ENCODE measurements around the gene NUP42. TPM values are rescaled to one million over a fixed set of nuclear protein-coding genes. Genes with fewer than 3 reads are reported as not detected.

The NUP42 gene
- total and polyA plus RNA-seq, 10 of the 15 experiments (the other 5 are each of a cell fraction or from before 2014, with no cell fraction given), result 48.6 to 124 (median 74.3) TPM

DNA sequence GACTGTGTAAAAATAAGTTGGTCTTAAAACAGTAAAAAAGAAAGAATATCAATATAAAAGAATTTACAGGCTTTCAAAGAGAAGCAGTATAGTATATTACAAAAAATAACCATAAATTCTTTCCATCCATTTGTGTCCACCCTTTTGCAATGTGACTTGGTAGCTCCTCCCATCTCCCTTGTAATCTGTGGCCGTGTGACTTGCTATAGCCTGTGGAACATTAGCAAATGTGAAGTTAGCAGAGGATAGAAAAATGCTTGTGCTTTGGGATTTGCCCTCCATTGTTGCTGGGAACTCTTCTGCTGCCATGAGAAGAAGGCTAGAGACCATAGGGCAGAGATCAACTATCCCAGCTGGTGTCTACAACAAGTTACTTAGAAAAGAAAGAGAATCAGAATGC, 46.1 kb upstream of the NUP42 start:
- no peaks in the 10 kb centered on the region for H3K9me3 ChIP-seq (replicated peaks; ENCODE audit: control insufficient read depth, insufficient read depth, low read length)
- CTCF ChIA-PET, result interaction anchor here (0.7 to 1.1 kb wide), 3 partner anchors 12 to 50 kb away, joined by 3 to 4 read pairs (median 3); no protein-coding TSS in a partner anchor
- intact Hi-C loops (cut with micrococcal nuclease; ENCODE audit: unreplicated experiment) (no loop called here), in situ Hi-C loops (cut with MboI) (no loop called here)
- no peak overlapping the region for H3K9ac ChIP-seq (ENCODE audit: control insufficient read depth, insufficient read depth, low read length)
- no peaks in the 10 kb centered on the region for H3K79me2 ChIP-seq (ENCODE audit: control insufficient read depth, insufficient read depth, low read length)
- TF ChIP-seq BMI1 (IDR thresholded peaks at IDR 0.05; ENCODE audit: borderline replicate concordance), result no peak
- no peak for TF ChIP-seq ZNF687 (IDR thresholded peaks at IDR 0.05)
- TF ChIP-seq, protein P1, sequence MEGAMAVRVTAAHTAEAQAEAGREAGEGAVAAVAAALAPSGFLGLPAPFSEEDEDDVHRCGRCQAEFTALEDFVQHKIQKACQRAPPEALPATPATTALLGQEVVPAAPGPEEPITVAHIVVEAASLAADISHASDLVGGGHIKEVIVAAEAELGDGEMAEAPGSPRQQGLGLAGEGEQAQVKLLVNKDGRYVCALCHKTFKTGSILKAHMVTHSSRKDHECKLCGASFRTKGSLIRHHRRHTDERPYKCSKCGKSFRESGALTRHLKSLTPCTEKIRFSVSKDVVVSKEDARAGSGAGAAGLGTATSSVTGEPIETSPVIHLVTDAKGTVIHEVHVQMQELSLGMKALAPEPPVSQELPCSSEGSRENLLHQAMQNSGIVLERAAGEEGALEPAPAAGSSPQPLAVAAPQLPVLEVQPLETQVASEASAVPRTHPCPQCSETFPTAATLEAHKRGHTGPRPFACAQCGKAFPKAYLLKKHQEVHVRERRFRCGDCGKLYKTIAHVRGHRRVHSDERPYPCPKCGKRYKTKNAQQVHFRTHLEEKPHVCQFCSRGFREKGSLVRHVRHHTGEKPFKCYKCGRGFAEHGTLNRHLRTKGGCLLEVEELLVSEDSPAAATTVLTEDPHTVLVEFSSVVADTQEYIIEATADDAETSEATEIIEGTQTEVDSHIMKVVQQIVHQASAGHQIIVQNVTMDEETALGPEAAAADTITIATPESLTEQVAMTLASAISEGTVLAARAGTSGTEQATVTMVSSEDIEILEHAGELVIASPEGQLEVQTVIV (IDR thresholded peaks at IDR 0.05; ENCODE audit: borderline replicate concordance, partially characterized antibody), result no peak
- TF ChIP-seq RELA (IDR thresholded peaks at IDR 0.05; ENCODE audit: borderline replicate concordance, partially characterized antibody), result no peak
- TF ChIP-seq, protein P2, sequence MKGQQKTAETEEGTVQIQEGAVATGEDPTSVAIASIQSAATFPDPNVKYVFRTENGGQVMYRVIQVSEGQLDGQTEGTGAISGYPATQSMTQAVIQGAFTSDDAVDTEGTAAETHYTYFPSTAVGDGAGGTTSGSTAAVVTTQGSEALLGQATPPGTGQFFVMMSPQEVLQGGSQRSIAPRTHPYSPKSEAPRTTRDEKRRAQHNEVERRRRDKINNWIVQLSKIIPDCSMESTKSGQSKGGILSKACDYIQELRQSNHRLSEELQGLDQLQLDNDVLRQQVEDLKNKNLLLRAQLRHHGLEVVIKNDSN (IDR thresholded peaks at IDR 0.05; ENCODE audit: borderline replicate concordance, extremely low read length, insufficient read depth, low read depth, low read length), result no peak
- TF ChIP-seq POU2F2 (IDR thresholded peaks at IDR 0.05; ENCODE audit: borderline replicate concordance, low read depth, low read length), result no peak
- TF ChIP-seq TARDBP (IDR thresholded peaks at IDR 0.05; ENCODE audit: borderline replicate concordance), result no peak
- no peak for TF ChIP-seq ATF7 (IDR thresholded peaks at IDR 0.05; ENCODE audit: low read depth)
- TF ChIP-seq NFYB (IDR thresholded peaks at IDR 0.05; ENCODE audit: insufficient read depth, low read depth, low read length), result no peak
- TF ChIP-seq YY1 (IDR thresholded peaks at IDR 0.05; ENCODE audit: low read depth, low read length), result no peak
- TF ChIP-seq EZH2 (IDR thresholded peaks at IDR 0.05; ENCODE audit: borderline replicate concordance, control insufficient read depth, low read depth, low read length), result no peak
- no peak for TF ChIP-seq RAD21 (IDR thresholded peaks at IDR 0.05; ENCODE audit: insufficient read depth, low read depth, low read length)
- TF ChIP-seq CREM (IDR thresholded peaks at IDR 0.05; ENCODE audit: low read depth), result no peak
- TF ChIP-seq SMAD1 (IDR thresholded peaks at IDR 0.05; ENCODE audit: low read depth, partially characterized antibody), result no peak
- TF ChIP-seq MYB (IDR thresholded peaks at IDR 0.05; ENCODE audit: borderline replicate concordance, low read depth, low read length), result no peak
- POLR2A ChIA-PET, result interaction anchor here (1.1 kb wide), 1 partner anchor 29 kb away, joined by 3 read pairs; no protein-coding TSS in a partner anchor
- no peak overlapping the region for H3K4me2 ChIP-seq (ENCODE audit: control insufficient read depth, insufficient read depth)
- DNase-seq (ENCODE audit: low read depth, low spot score) (no peak), ATAC-seq (no peak), FAIRE-seq (no peak)
- no TSS peak for BruUV-seq (replicated peaks)
- RAD21 ChIA-PET (ENCODE audit: unreplicated experiment), result no interaction called here
- no peak overlapping the region for H2AFZ ChIP-seq (ENCODE audit: control insufficient read depth, low read depth, low read length)
- WGBS (ENCODE audit: insufficient coverage, insufficient replicate concordance, low lambda C conversion rate, missing lambda C conversion rate), result 95% methylated on average over 1 of the region's 1 CpG
- no peak overlapping the region for H3K4me3 ChIP-seq
- H3K27me3 ChIP-seq (replicated peaks in 1 of 2; ENCODE audit: control insufficient read depth in 2 of 2, insufficient read depth in 2 of 2, low read length in 1 of 2), result no peaks in the 10 kb centered on the region
- H3K27ac ChIP-seq (ENCODE audit: control insufficient read depth, insufficient read depth), result no peak overlapping the region
- no peaks in the 10 kb centered on the region for H4K20me1 ChIP-seq (ENCODE audit: control insufficient read depth, insufficient read depth)
- H3K4me1 ChIP-seq (ENCODE audit: control insufficient read depth, insufficient read depth, low read length), result no peaks in the 10 kb centered on the region
- no peaks in the 10 kb centered on the region for H3K36me3 ChIP-seq (ENCODE audit: control insufficient read depth in 2 of 2, insufficient read depth in 2 of 2, low read length in 1 of 2)
- SMC1A ChIA-PET (ENCODE audit: uncharacterized antibody, unreplicated experiment), result interaction anchor here (0.8 kb wide), 1 partner anchor 9 kb away, joined by 3 read pairs; no protein-coding TSS in a partner anchor
